Mucosa of rectum (tissue), 2 donors: ENCODE data around the gene STAB1.

Experiments used
- H3K27ac ChIP-seq, 2 donors: one replicate each; pipeline ENCODE4 v1.7.0; 2013; ENCODE audit warnings: inconsistent platforms in 2 of 2, low read depth in 2 of 2, low read length in 2 of 2
- H3K27me3 ChIP-seq, 2 donors: one replicate each; pipeline ENCODE4 v1.7.0; 2013; ENCODE audit warnings: low read length in 2 of 2; ENCODE audit not compliant: control insufficient read depth in 2 of 2, insufficient read depth in 2 of 2
- H3K36me3 ChIP-seq, 2 donors: one replicate each; pipeline ENCODE4 v1.7.0; 2013; ENCODE audit warnings: low read length in 2 of 2; ENCODE audit not compliant: control insufficient read depth in 2 of 2, insufficient read depth in 2 of 2
- H3K4me1 ChIP-seq, 2 donors: one replicate each; pipeline ENCODE4 v1.7.0; 2013; ENCODE audit warnings: low read length in 2 of 2, mild to moderate bottlenecking in 1 of 2; ENCODE audit not compliant: control insufficient read depth in 2 of 2, insufficient read depth in 2 of 2
- H3K4me3 ChIP-seq, 2 donors: one replicate each; pipeline ENCODE4 v1.7.0; 2013; ENCODE audit warnings: low read length in 2 of 2
- H3K9ac ChIP-seq, 2 donors: one replicate each; pipeline ENCODE4 v1.7.0; 2013; ENCODE audit warnings: low read length in 2 of 2, low read depth in 1 of 2, mild to moderate bottlenecking in 1 of 2
- H3K9me3 ChIP-seq, 2 donors: one replicate each; pipeline ENCODE4 v1.7.0; 2013; ENCODE audit warnings: low read length in 2 of 2; ENCODE audit not compliant: control insufficient read depth in 2 of 2
- donor health status: healthy.
- donor health status: Normal muscosa, but diverticular disease.

Gene STAB1

DNA sequence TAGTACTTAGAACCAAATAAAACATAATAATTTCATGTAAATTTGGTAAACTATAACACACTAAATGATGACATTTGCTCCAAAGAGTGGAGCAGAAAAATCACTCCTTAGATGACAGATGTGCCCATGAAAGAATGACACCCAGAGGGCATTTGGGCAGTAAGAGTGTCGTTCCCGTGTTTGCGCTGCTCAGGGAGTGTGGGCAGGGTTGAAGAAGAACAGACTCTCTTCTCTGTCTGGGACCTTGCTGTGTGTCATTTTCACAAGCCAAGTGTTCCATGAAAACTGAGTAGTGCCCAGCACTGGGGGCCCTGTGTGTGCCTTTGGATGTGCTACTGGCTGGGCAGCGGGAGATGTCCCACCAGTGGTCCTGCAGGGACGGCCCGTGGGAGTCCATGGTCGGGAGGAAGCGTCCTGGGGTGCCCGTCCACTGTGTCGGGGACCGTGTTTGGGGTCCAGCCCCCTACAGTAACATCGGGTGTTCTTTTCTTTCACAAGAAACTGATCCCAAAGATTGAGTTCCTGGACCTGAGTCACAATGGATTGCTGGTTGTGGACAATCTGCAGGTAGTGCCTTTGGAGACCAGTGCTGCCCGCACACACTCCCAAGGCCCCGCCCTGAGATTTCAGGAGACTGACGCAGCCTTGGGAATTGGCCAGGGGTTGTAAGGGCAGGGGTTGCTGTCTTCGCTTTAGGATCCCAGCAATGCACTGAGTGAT lies 17.9 kb upstream of the STAB1 start:
- Histone ChIP-seq H3K36me3 (peaks cover 84 to 87% of the 10 kb centered on the region in 2 donors), H3K9me3 (no peaks in the 10 kb centered on the region), H3K9ac (no peak overlapping the region), H3K4me1 (peaks cover 0 to 3% of the 10 kb centered on the region in 2 donors), H3K27ac (no peak overlapping the region), H3K4me3 (no peak overlapping the region), H3K27me3 (no peaks in the 10 kb centered on the region)

DNA sequence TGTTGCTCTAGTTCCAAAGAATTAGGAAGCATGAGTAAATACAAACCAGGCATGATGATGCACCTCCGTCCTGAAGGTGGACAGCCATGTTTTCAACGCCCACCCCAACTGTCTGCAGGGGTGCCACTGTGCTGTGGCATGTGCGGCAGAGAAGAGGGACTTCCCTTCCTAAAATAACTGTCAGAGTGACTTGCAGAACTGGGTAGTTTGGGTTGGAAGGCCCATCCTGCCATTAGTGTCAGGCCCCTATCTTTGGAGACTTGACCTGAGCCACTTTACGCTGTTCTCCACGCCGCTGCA lies 17.4 kb upstream of the STAB1 start:
- H3K4me3 ChIP-seq: no peak overlapping the region
- peaks cover 0 to under 1% of the 10 kb centered on the region in 2 donors for H3K4me1 ChIP-seq
- H3K27ac ChIP-seq: no peak overlapping the region
- H3K9me3 ChIP-seq: no peaks in the 10 kb centered on the region
- H3K27me3 ChIP-seq: no peaks in the 10 kb centered on the region
- peaks cover 84 to 88% of the 10 kb centered on the region in 2 donors for H3K36me3 ChIP-seq
- H3K9ac ChIP-seq: no peak overlapping the region

GRCh38 chr3:52479037-52479876 lies 15.9 kb upstream of the STAB1 start:
- Histone ChIP-seq H3K9me3 (no peaks in the 10 kb centered on the region), H3K9ac (no peak overlapping the region), H3K36me3 (peaks cover 73 to 84% of the 10 kb centered on the region in 2 donors), H3K4me3 (no peak overlapping the region), H3K27ac (no peak overlapping the region), H3K4me1 (peaks cover 0 to 3% of the 10 kb centered on the region in 2 donors), H3K27me3 (no peaks in the 10 kb centered on the region)

DNA sequence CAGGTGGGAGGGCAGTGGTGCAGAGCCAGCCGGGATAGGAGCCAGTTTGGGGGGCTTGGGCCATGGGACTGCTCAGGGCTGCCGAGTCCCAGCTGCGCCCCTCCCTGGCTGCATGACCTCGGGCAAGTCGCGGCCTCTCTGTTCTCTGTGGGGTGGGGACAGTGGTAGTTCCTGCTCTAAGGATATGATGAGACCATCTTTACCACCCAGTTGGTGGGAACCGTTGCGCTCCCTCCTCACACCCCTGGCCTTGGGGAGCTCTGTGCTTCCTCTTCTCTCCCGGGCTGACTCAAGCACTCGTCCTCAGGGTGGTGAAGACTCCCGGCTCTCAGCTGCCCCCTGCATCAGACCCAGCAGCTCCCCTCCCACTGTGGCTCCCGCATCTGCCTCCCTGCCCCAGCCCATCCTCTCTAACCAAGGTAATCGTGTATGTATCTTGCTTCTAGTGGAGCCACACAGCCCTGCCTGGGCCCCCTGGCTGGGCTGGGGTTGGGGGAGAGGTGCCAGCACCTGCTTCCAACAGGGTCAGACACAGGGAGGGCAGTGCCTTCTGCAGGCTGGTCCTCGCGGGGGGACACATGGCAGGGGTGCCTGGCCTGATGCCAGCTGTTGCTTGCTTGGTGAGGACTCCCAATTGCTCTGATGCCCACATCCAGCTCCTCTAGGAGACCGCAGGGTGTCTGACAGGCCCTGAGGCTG lies 15.1 kb upstream of the STAB1 start:
- no peaks in the 10 kb centered on the region for H3K9me3 ChIP-seq
- no peak overlapping the region for H3K4me3 ChIP-seq
- H3K27me3 ChIP-seq: no peaks in the 10 kb centered on the region
- H3K27ac ChIP-seq: no peak overlapping the region
- H3K4me1 ChIP-seq: peaks cover 0 to 3% of the 10 kb centered on the region in 2 donors
- H3K36me3 ChIP-seq: peaks cover 69 to 84% of the 10 kb centered on the region in 2 donors
- H3K9ac ChIP-seq: no peak overlapping the region

GRCh38 chr3:52480768-52481715 lies 14.1 kb upstream of the STAB1 start:
- Histone ChIP-seq H3K9me3 (no peaks in the 10 kb centered on the region), H3K4me1 (peaks cover 0 to 3% of the 10 kb centered on the region in 2 donors), H3K4me3 (no peak overlapping the region), H3K9ac (no peak overlapping the region), H3K27me3 (no peaks in the 10 kb centered on the region), H3K27ac (no peak overlapping the region), H3K36me3 (peaks cover 66 to 78% of the 10 kb centered on the region in 2 donors)

DNA sequence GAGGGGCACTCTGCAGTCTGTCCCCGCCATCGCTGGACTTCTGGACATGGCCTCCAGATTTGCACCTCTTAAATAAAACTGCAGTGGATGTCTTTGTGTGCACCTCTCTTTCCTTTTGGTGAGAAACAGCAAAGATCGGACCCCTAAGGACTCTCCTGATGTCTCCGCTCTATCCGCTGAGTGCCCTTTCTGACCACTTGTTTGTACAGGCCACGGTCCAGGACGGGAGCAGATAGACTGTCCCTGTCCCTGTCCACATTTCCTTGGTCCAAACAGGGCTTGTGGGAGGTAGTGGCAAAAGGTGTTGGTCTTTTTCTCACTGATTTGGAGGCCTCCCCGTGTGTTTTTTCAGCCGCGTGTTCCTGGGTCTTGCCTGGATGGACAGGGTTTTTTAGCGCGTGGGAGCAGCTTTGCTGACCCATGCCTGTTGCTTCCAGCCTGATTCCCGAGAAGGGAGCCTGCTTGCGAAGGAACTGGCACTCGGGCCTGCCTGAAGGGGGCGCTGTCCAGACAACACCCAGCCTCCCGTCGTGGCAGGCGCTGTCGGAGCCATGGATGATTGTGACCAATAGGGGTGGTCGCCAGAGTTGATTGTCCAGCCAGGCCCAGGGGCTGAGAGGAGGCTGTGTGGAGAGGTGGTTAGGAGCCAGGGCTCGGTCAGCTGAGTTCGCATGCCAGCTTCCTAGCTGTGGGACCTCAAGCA lies 13.2 kb upstream of the STAB1 start:
- peaks cover 0 to 3% of the 10 kb centered on the region in 2 donors for H3K4me1 ChIP-seq
- no peaks in the 10 kb centered on the region for H3K27me3 ChIP-seq
- no peak overlapping the region for H3K4me3 ChIP-seq
- H3K27ac ChIP-seq: no peak overlapping the region
- H3K36me3 ChIP-seq: peaks cover 64 to 81% of the 10 kb centered on the region in 2 donors
- no peak overlapping the region for H3K9ac ChIP-seq
- no peaks in the 10 kb centered on the region for H3K9me3 ChIP-seq

- Histone ChIP-seq H3K4me1 (peaks cover 0 to 3% of the 10 kb centered on the region in 2 donors), H3K27ac (no peak overlapping the region), H3K9ac (no peak overlapping the region), H3K9me3 (no peaks in the 10 kb centered on the region), H3K4me3 (no peak overlapping the region), H3K27me3 (no peaks in the 10 kb centered on the region), H3K36me3 (peaks cover 64 to 80% of the 10 kb centered on the region in 2 donors)
These were observed 12.1 kb upstream of the STAB1 start for GRCh38 chr3:52483081-52483480.

- peaks cover 0 to 3% of the 10 kb centered on the region in 2 donors for H3K4me1 ChIP-seq
- H3K9me3 ChIP-seq: no peaks in the 10 kb centered on the region
- H3K27ac ChIP-seq: no peak overlapping the region
- no peaks in the 10 kb centered on the region for H3K27me3 ChIP-seq
- H3K9ac ChIP-seq: no peak overlapping the region
- H3K36me3 ChIP-seq: peaks cover 62 to 78% of the 10 kb centered on the region in 2 donors
- H3K4me3 ChIP-seq: no peak overlapping the region
These were observed 11.4 kb upstream of the STAB1 start for GRCh38 chr3:52483577-52484381.
